Ishikawa (cell line): ENCODE data around the gene RYR3.

Source experiments
- CEBPB ChIP-seq: IDR thresholded peaks from 2 replicates; pipeline ENCODE4 v1.6.1; 2012
- EGR1 ChIP-seq: IDR thresholded peaks from 2 replicates; pipeline ENCODE4 v1.6.1; 2012
- EP300 ChIP-seq: IDR thresholded peaks from 2 replicates; pipeline ENCODE4 v1.6.1; 2012; ENCODE audit warnings: borderline replicate concordance
- FOXM1 ChIP-seq: IDR thresholded peaks from 2 replicates; pipeline ENCODE4 v1.6.1; 2012; ENCODE audit warnings: low read depth, borderline replicate concordance
- NFIC ChIP-seq: IDR thresholded peaks from 2 replicates; pipeline ENCODE4 v1.6.1; 2012
- RAD21 ChIP-seq: IDR thresholded peaks from 2 replicates; pipeline ENCODE4 v1.6.1; 2012; ENCODE audit warnings: low read depth
- TAF1 ChIP-seq: IDR thresholded peaks from 2 replicates; pipeline ENCODE4 v1.6.1; 2012; ENCODE audit warnings: low read depth, mild to moderate bottlenecking
- TCF12 ChIP-seq: IDR thresholded peaks from 2 replicates; pipeline ENCODE4 v1.6.1; 2012; ENCODE audit warnings: low read depth
- TEAD4 ChIP-seq: IDR thresholded peaks from 2 replicates; pipeline ENCODE4 v1.6.1; 2012
- YY1 ChIP-seq: IDR thresholded peaks from 2 replicates; pipeline ENCODE4 v1.6.1; 2012; ENCODE audit warnings: low read depth
- TF ChIP-seq, protein P1 (sequence below): IDR thresholded peaks from 2 replicates; pipeline ENCODE4 v1.6.1; 2012
- TF ChIP-seq, protein P2 (sequence below): IDR thresholded peaks from 2 replicates; pipeline ENCODE4 v1.6.1; 2012; ENCODE audit warnings: low read depth, mild to moderate bottlenecking
- TF ChIP-seq, protein P3 (sequence below): IDR thresholded peaks from 2 replicates; pipeline ENCODE4 v1.6.1; 2012

DNA sequence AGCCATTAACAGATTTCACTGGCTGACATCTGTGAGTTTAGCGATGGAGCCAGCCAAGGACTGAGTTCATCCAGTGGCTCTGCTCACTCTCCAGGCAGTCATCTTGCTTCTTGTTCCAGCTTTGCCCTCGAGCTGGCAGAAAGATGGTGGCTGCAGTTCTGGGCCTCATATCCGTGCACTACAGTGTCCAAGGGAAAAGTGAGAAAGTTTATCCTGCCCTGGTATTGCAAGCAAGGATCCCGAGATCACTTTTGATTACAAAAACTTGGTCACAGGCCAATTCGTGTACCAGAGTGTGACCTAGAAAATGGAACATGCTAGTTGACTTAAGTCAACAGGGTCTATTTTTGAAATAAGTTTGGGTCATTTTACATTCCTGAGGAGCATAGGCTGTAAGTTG lies 369.6 kb downstream of the RYR3 start:
- TF ChIP-seq, protein P1, sequence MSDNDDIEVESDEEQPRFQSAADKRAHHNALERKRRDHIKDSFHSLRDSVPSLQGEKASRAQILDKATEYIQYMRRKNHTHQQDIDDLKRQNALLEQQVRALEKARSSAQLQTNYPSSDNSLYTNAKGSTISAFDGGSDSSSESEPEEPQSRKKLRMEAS: no peak
- TF ChIP-seq RAD21 (no peak), CEBPB (no peak), NFIC (no peak), EP300 (no peak), TAF1 (no peak), YY1 (no peak), TCF12 (no peak), TEAD4 (no peak), EGR1 (no peak), FOXM1 (no peak)
- TF ChIP-seq, protein P2, sequence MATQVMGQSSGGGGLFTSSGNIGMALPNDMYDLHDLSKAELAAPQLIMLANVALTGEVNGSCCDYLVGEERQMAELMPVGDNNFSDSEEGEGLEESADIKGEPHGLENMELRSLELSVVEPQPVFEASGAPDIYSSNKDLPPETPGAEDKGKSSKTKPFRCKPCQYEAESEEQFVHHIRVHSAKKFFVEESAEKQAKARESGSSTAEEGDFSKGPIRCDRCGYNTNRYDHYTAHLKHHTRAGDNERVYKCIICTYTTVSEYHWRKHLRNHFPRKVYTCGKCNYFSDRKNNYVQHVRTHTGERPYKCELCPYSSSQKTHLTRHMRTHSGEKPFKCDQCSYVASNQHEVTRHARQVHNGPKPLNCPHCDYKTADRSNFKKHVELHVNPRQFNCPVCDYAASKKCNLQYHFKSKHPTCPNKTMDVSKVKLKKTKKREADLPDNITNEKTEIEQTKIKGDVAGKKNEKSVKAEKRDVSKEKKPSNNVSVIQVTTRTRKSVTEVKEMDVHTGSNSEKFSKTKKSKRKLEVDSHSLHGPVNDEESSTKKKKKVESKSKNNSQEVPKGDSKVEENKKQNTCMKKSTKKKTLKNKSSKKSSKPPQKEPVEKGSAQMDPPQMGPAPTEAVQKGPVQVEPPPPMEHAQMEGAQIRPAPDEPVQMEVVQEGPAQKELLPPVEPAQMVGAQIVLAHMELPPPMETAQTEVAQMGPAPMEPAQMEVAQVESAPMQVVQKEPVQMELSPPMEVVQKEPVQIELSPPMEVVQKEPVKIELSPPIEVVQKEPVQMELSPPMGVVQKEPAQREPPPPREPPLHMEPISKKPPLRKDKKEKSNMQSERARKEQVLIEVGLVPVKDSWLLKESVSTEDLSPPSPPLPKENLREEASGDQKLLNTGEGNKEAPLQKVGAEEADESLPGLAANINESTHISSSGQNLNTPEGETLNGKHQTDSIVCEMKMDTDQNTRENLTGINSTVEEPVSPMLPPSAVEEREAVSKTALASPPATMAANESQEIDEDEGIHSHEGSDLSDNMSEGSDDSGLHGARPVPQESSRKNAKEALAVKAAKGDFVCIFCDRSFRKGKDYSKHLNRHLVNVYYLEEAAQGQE: no peak
- TF ChIP-seq, protein P3, sequence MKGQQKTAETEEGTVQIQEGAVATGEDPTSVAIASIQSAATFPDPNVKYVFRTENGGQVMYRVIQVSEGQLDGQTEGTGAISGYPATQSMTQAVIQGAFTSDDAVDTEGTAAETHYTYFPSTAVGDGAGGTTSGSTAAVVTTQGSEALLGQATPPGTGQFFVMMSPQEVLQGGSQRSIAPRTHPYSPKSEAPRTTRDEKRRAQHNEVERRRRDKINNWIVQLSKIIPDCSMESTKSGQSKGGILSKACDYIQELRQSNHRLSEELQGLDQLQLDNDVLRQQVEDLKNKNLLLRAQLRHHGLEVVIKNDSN: no peak
